ENCODE results near the gene PIN4. TPM values are rescaled to one million over a fixed set of nuclear protein-coding genes. Genes with fewer than 3 reads are reported as not detected.
"Not testable (repeated sequence)": the region's sequence is repeated elsewhere in the genome, so short reads cannot be mapped to it uniquely, and the experiment has no call there.

The PIN4 gene
- polyA plus RNA-seq, 1 donor from 2014 or later: 49.3 TPM

GRCh38 chrX:72216973-72217372 lies 35.4 kb downstream of the PIN4 start:
- no peaks in the 10 kb centered on the region for H3K9me2 ChIP-seq (ENCODE audit: insufficient read depth, low read length)
- no peak overlapping the region for H3K27ac ChIP-seq (ENCODE audit: low read length)
- no peak overlapping the region for H3K4me3 ChIP-seq (ENCODE audit: low read length)
- no peaks in the 10 kb centered on the region for H3F3A ChIP-seq (ENCODE audit: insufficient read depth, low read length, poor library complexity, severe bottlenecking)
- no peak overlapping the region for H3K4me2 ChIP-seq (ENCODE audit: low read length)
- H4K20me1 ChIP-seq (ENCODE audit: insufficient read depth): no peaks in the 10 kb centered on the region
- no peak overlapping the region for H3K9ac ChIP-seq (ENCODE audit: low read length)
- no peaks in the 10 kb centered on the region for H3K36me3 ChIP-seq (ENCODE audit: insufficient read depth, low read length)
- H2AFZ ChIP-seq (ENCODE audit: low read depth, low read length): no peak overlapping the region
- no peaks in the 10 kb centered on the region for H3K79me2 ChIP-seq (replicated peaks; ENCODE audit: insufficient read depth, low read length)
- no peaks in the 10 kb centered on the region for H3K27me3 ChIP-seq (ENCODE audit: insufficient read depth, low read depth, low read length)
- no peaks in the 10 kb centered on the region for H3K9me3 ChIP-seq (ENCODE audit: low read length)
- TF ChIP-seq TAF1 (IDR thresholded peaks at IDR 0.05; ENCODE audit: low read depth): no peak
- TF ChIP-seq EZH2 (IDR thresholded peaks at IDR 0.05; ENCODE audit: borderline replicate concordance, insufficient read depth, low read length, poor library complexity, severe bottlenecking): no peak
- TF ChIP-seq EP300 (conservative IDR thresholded peaks at IDR 0.05; ENCODE audit: poor library complexity, severe bottlenecking): no peak
- no peak for TF ChIP-seq POLR2AphosphoS5 (IDR thresholded peaks at IDR 0.05)
- no peak for TF ChIP-seq SMC3 (conservative IDR thresholded peaks at IDR 0.05; ENCODE audit: poor library complexity)
- no peak for TF ChIP-seq MXI1 (conservative IDR thresholded peaks at IDR 0.05; ENCODE audit: poor library complexity, severe bottlenecking)
- no peak for TF ChIP-seq CTCF (IDR thresholded peaks at IDR 0.05; ENCODE audit: poor library complexity, severe bottlenecking)
- TF ChIP-seq, protein P1, sequence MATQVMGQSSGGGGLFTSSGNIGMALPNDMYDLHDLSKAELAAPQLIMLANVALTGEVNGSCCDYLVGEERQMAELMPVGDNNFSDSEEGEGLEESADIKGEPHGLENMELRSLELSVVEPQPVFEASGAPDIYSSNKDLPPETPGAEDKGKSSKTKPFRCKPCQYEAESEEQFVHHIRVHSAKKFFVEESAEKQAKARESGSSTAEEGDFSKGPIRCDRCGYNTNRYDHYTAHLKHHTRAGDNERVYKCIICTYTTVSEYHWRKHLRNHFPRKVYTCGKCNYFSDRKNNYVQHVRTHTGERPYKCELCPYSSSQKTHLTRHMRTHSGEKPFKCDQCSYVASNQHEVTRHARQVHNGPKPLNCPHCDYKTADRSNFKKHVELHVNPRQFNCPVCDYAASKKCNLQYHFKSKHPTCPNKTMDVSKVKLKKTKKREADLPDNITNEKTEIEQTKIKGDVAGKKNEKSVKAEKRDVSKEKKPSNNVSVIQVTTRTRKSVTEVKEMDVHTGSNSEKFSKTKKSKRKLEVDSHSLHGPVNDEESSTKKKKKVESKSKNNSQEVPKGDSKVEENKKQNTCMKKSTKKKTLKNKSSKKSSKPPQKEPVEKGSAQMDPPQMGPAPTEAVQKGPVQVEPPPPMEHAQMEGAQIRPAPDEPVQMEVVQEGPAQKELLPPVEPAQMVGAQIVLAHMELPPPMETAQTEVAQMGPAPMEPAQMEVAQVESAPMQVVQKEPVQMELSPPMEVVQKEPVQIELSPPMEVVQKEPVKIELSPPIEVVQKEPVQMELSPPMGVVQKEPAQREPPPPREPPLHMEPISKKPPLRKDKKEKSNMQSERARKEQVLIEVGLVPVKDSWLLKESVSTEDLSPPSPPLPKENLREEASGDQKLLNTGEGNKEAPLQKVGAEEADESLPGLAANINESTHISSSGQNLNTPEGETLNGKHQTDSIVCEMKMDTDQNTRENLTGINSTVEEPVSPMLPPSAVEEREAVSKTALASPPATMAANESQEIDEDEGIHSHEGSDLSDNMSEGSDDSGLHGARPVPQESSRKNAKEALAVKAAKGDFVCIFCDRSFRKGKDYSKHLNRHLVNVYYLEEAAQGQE (IDR thresholded peaks at IDR 0.05; ENCODE audit: borderline replicate concordance): no peak
- TF ChIP-seq RAD21 (conservative IDR thresholded peaks at IDR 0.05): no peak

- H3K9me3 ChIP-seq (ENCODE audit: low read length); H3K36me3 ChIP-seq (ENCODE audit: insufficient read depth, low read length); H3K9ac ChIP-seq (ENCODE audit: low read length); H3K27ac ChIP-seq (ENCODE audit: low read length); H3K4me2 ChIP-seq (ENCODE audit: low read length); H3F3A ChIP-seq (ENCODE audit: insufficient read depth, low read length, poor library complexity, severe bottlenecking); H2AFZ ChIP-seq (ENCODE audit: low read depth, low read length); H3K27me3 ChIP-seq (ENCODE audit: insufficient read depth, low read depth, low read length); H3K79me2 ChIP-seq (replicated peaks; ENCODE audit: insufficient read depth, low read length); H3K9me2 ChIP-seq (ENCODE audit: insufficient read depth, low read length); H4K20me1 ChIP-seq (ENCODE audit: insufficient read depth); H3K4me3 ChIP-seq (ENCODE audit: low read length): not testable (repeated sequence)
Observed at GRCh38 chrX:72220375-72220774, 38.8 kb downstream of the PIN4 start.

DNA sequence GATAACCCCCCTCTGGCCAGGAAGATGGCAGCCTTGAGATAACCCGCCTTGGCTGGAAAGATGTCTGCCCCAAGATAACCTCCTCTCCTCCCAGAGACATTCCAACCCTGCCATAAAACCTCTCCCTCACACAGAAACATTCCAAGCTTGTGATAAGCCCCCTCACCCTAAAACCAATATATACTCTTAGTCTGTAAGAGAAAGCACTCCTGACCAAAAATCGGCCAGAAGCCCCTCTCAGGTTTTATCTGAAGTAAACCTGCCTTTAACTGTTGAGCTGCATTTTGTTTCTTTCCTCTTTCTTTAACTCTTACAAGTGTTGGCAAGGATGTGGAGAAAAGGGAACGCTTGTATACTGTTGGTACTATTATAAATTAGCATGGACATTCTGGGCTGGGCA lies 48.7 kb downstream of the PIN4 start:
- Histone ChIP-seq H4K20me1 (ENCODE audit: insufficient read depth) (no peaks in the 10 kb centered on the region), H3K4me3 (ENCODE audit: low read length) (no peak overlapping the region), H3K4me2 (ENCODE audit: low read length) (no peak overlapping the region), H3F3A (ENCODE audit: insufficient read depth, low read length, poor library complexity, severe bottlenecking) (no peaks in the 10 kb centered on the region), H2AFZ (ENCODE audit: low read depth, low read length) (no peak overlapping the region), H3K27ac (ENCODE audit: low read length) (no peak overlapping the region), H3K9me2 (ENCODE audit: insufficient read depth, low read length) (no peaks in the 10 kb centered on the region), H3K27me3 (ENCODE audit: insufficient read depth, low read depth, low read length) (no peaks in the 10 kb centered on the region), H3K36me3 (ENCODE audit: insufficient read depth, low read length) (no peaks in the 10 kb centered on the region), H3K79me2 (replicated peaks; ENCODE audit: insufficient read depth, low read length) (no peaks in the 10 kb centered on the region), H3K9me3 (ENCODE audit: low read length) (no peaks in the 10 kb centered on the region), H3K9ac (ENCODE audit: low read length) (no peak overlapping the region)
- no peak for TF ChIP-seq RAD21 (conservative IDR thresholded peaks at IDR 0.05)
- no peak for TF ChIP-seq POLR2AphosphoS5 (IDR thresholded peaks at IDR 0.05)
- TF ChIP-seq TAF1 (IDR thresholded peaks at IDR 0.05; ENCODE audit: low read depth): no peak
- no peak for TF ChIP-seq EZH2 (IDR thresholded peaks at IDR 0.05; ENCODE audit: borderline replicate concordance, insufficient read depth, low read length, poor library complexity, severe bottlenecking)
- no peak for TF ChIP-seq MXI1 (conservative IDR thresholded peaks at IDR 0.05; ENCODE audit: poor library complexity, severe bottlenecking)
